HG03575 (cell line): ENCODE results near the gene PIAS4.
"Not testable (repeated sequence)": the region's sequence is repeated elsewhere in the genome, so short reads cannot be mapped to it uniquely, and the experiment has no call there.

Experiments used
- ATAC-seq: cut with Tn5 transposase; IDR thresholded peaks from one replicate; pipeline ENCODE4 v1.9.1; 2021; ENCODE audit not compliant: unreplicated experiment, insufficient number of reproducible peaks, low FRiP score; ENCODE audit errors: extremely low read depth

PIAS4 gene, protein sequence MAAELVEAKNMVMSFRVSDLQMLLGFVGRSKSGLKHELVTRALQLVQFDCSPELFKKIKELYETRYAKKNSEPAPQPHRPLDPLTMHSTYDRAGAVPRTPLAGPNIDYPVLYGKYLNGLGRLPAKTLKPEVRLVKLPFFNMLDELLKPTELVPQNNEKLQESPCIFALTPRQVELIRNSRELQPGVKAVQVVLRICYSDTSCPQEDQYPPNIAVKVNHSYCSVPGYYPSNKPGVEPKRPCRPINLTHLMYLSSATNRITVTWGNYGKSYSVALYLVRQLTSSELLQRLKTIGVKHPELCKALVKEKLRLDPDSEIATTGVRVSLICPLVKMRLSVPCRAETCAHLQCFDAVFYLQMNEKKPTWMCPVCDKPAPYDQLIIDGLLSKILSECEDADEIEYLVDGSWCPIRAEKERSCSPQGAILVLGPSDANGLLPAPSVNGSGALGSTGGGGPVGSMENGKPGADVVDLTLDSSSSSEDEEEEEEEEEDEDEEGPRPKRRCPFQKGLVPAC

DNA sequence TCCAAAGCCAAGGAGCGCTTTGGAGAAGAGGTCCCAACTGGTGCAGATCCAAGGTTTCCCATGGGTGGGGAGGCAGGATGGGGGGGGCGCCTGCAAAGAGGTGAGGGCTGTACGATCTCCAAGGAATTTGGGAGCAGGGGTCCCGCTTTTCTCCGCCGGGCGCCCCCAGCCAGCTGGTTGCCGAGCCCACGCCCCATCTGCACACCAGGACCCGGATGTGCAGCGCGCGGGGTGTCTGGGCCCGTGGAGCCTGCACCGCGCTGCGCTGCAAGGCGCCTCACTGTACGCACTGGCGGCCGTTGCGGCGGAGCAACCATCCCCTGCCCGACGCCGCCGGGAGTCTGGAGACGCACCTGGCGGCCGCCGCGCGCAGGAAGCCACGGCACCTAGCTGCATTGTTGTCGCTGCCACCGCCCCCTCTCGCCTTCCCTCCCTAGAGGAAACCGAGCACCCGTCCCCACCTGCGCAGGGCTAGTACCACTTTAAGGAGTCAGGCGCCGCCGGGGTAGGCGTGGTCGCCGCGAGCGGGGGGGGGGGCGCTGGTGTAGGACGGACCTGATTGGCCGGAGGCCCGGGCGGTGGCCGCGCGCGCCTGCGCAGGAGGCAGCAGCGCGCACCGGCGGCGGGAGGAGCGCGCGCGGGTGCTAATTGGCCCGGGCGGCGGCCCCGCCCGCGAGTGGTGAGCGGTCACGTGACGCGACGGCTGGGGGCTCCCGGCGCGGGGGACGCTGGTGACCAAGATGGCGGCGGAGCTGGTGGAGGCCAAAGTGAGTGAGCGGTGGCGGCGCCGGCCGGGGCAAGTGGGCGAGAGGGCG, at the start of gene PIAS4:
Gene PIAS4 (plus strand): TSS at position 716 of the 815 bp plus-strand sequence. CDS start 25 bp downstream, at position 741.
- no peak for ATAC-seq

DNA sequence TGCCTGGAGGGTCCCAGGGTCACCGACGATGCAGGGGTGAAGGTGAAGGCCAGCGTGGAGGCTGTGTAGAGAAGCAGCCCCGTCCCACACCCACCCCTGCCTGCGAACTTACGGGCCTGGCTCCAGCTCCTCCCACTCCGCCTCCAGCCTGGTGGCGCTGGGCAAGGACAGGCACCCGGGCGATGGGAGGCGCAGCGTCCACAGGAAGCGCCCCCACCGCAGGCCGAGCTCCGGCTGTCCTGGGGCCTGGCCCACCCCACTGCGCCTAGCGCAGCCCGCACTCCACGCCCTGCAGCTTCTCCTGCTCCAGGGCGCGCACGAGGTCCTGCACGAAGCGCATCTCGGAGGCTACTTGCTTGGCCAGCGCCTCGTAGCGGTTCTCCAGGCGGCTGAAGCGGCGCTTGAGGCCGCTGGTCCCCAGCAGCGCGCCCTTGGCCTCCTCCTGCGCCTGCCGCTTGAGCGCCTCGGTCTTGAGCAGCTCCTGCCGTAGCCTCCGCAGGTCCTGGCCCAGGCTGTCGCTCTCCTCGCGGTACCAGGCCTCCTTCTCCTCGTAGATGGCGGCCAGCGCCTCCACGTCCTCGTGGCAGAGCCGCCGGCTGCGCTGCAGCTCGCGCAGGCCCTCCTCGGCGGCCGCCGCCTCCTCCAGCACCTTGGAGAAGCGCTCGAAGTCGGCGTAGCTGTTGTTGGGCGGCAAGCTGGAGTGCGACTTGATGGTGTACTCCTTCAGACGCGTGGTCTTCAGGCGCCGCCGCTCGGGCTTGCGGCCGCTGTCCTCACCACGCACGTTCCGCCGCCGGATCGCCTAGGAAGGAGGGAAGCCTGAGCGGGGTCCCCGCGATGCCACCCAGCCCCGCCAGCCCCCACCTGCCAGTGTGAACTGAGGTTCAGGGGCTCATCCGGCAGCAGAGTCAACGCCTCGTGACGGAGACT, 48.4 kb upstream of the PIAS4 start:
- no peak for ATAC-seq

DNA sequence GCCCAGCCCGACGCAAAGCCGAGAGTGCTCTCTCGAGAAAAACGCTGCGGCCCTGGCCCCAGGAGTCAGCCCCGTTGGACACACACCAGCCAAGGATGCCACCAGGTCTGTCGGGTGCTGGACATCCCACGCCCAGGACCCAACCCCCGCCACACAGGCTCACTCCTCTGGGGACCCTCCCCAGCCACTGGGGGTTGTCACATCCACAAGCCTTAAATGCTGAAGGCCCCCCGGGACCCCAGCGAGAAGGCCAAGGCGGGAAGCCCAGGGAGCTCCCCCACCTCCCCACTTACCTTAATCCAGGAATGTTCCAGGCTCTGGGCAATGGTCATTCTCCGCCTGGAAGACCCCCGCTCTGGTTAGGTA, 47.8 kb upstream of the PIAS4 start:
- ATAC-seq, result no peak

DNA sequence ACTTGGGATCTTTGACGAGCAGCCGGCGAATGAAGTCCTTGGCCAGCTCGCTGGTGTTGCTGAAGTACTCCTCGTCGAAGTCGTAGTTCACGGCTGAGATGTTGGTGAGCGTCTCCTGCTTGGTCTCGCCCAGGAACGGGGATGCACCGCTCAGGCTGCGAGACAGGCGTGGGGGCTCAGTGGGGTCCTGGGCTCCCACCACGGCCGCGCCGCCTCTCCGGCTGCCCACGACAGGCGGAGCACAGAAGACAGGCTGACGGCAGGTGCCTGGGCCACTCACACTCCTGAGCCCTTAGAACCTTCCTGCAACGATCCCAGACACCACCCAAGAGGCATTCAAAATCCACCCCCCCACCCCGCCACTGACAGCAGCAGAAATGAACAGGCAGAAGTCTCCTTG, 46.5 kb upstream of the PIAS4 start:
- no peak for ATAC-seq

DNA sequence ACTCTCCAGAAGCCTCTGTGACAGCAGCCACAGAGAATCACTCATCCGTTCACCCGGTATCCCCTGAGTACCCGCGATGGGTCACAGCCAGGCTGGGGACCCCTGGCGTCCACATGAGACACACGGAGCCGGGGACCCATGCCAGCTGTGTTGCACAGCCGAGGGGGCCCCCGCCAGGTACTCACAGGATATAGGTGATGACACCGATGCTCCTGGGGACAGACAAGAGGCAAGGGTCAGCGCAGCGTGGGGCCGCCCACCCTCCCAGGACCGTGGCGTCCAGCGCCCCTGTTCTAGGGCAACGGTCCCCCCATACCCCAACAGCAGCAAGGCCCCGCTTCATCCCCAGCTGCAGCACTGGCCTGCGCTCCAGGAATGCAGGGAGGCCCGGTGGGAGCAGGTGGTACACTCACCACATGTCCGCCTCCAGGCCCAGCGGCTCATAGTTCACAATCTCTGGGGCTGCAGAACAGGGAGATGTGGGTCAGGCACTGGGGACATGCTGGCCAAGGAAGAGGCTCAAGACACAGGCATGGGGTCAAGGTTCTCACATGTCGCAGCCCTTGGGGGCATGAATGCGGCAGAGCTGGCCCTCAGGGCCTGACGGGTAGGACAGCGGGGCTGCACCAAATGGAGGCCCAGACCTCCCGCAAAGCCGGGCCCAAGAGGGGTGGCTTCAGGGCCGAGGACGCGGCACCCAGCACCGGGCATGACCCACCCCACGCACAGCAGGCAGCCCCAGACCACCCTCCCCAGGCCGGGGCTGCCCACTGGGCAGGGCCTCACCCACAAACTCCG, 43.9 kb upstream of the PIAS4 start:
- ATAC-seq, result no peak

DNA sequence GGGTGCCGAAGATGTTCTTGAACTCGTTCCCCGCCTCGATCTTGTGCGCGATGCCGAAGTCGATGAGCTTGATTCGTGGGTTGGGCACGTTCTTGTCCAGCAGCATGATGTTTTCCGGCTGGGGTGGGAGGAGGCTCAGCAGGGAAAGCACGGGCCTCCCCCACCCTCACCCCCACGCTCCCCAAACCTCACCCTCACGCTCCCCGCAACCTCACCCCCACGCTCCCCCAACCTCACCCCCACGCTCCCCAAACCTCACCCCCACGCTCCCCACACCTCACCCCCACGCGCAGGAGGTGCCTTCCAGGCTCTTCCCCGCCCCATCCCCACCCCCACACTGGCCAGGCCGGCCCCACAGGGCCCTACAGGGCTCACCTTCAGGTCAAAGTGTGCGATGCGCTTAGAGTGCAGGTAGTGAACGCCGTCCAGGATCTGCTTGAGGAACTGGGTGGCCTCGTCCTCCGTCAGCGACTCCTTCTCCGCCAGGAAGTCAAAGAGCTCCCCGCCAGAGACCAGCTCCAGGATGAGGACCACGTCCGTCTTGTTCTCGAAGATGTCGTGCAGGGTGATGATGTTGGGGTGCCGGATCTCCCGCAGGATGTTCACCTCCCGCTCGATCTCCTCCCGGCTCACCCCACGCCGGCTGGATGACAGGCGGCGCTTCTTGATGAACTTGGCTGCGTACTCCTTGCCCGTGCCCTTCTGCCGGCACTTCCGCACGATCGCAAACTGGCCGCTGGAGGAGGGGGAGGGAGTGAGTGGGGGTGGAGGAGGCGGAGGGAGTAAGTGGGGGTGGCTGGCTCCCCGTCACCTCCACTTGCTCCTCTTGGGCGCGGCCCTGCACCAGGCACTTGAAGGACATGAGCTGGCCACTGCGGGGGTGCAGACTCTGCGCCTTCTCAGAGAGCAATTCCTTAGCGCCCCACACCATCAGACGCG, 43.0 kb upstream of the PIAS4 start:
- no peak for ATAC-seq

DNA sequence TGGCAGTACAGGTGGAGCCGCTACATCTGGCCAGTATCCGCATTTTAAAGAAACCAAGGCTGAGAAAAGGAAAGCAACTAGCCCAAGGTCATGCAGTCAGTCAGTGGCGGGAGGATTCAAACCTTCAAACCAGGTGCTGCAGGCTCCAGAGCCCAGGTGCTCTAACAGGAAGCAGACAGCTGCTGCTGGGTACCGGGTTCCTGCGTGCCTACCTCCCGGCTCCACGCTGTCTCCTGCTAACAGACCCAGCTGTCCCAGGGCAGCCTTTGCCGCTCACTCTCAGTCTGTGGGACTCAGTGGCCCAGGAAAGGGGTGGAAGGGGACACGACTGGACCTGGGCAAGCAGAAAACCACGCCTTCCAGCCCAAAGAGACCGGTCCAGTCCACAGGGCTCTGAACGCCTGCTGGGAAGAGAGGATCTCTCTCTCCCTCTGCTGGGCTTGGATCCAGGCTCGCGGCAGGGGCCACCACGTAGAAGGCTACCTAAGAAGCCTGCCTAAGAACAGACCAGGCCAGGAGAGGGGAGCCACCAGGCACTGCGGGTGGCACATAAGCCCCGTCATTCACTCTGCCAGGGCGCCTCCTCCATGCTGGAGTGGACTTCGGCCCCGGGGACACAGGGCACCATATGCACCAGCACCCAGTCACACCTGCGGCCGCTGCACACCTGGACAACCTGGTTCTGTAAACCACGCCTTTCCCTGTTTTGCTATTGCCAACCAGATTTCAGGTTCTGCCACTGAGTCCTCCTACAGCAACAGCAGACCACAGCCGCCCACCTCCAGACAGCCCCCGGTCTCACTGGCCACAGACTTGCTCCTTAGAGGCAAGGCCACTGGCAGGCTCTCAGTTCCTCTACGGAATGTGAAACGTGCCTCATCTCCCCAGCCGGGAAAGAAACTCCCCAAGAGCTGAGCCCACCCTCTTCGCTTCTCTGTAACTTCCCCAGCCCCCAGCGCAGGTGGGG, 41.2 kb upstream of the PIAS4 start:
- ATAC-seq, result no peak

DNA sequence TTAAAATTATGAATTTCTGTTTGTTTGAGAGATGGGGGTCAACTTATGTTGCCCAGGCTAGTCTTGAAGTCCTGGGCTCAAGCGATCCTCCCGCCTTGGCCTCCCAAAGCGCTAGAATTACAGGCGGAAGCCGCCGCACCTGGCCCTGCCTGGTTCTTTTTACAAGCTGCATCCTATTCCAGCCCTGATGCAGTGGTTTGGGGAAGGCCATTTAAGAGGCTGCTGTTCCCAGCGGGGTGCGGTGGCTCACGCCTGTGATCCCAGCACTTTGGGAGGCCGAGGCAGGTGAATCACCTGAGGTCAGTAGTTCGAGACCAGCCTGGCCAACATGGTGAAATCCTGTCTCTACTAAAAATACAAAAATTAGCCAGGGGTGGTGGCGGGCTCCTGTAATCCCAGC, 39.6 kb upstream of the PIAS4 start:
- ATAC-seq, result not testable (repeated sequence)

DNA sequence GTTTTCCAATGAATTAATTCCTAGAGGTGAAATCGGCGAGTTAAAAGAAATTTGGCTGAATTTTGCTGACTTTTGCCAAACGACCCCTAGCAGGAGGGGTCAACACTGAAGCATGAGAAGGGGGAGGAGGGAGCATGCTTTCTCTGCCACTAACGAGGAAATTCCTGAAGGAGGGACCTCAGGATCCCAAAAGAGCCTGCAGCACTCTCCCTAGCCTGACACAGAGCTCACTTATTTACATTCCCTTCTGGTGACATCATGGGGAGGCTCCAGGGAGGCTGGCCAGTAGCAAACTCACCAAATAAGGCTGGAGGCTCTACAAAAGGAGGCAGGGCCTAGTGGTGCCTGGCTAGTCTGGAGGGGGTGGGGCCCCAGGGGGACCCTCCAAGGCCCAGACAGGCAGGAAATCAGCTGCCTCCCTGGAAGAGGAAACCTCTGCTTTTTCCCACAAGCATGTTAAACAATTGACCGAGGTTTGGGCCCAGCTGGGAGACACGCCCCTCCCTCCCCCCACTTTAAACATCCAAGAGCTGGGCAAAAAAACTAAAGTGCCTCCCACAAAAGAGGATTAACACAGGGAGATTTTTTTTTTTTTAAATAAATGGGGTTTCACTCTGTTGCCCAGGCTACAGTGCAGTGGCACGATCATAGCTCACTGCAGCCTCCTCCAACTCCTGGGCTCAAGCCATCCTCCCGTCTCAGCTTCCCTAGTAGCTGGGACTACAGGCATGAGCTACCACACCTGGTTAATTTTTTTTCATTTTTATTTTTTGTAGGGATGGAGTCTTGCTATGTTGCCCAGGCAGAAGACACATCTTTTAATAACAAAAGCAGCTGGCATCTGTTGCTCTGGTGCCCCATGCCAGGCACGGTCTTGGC, 38.7 kb upstream of the PIAS4 start:
- no peak for ATAC-seq

DNA sequence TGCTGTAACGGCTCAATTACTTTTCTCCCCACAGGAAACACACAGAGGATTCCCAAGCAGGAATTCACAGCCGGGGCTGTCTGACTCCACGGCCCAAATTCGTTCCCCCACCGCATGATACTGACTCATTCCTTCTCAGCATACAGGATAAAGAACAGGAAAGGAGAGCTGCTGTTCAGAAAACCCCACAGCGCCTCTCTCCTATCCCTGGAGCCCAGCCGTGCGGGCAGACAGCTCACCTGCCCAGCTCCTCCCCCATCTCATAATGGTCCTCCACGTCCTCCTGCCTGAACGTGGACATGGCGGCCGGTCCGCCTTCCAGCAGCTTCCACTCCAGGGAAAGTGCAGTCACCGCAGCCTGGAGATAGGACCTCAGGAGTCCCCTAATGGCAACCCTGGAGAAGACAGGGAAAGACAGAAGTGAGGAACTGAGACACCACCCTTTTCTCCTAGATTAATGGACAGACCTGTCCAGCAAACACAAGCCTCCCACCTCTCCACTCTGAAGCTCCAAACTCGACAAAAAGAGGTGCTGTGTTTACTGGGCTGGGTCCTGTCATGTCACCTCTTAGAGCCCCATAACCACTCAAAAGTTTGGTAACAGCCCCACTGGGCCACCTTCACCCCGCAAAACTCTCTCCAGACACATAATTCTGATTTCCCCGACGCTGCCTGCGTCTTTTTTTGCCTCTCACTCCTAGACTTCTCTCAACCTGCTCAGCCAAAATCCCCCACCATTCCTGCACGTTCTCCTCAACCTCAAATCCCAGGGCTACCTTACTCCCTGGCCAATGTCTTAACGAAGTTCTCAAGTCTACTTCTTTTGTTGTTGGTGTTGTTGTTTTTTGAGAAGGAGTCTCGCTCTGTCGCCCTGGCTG, 37.9 kb upstream of the PIAS4 start:
- no peak for ATAC-seq

DNA sequence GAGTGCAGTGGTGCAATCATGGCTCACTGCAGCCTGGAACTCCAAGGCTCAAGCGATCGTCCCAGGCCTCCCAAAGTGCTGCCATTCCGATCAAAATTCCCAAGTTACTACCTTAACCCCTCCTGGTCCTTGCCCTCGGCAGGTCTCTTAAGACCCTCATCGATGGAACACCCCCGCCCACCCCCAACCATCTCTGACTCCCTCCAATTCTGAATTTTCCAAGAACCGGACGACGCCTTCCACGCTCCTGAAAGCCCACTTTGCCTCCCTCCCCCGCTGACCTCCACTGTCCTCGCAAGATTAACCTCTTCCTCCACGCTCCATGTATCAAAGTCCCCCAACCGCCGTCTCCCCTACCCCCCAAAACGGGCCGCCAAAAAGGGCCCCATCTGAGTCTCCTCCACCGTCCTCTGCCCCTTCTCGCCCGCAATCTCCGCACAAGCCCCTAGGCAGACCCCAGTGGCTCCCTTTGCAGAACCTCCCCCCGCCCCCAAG, 37.2 kb upstream of the PIAS4 start:
- no peak for ATAC-seq

DNA sequence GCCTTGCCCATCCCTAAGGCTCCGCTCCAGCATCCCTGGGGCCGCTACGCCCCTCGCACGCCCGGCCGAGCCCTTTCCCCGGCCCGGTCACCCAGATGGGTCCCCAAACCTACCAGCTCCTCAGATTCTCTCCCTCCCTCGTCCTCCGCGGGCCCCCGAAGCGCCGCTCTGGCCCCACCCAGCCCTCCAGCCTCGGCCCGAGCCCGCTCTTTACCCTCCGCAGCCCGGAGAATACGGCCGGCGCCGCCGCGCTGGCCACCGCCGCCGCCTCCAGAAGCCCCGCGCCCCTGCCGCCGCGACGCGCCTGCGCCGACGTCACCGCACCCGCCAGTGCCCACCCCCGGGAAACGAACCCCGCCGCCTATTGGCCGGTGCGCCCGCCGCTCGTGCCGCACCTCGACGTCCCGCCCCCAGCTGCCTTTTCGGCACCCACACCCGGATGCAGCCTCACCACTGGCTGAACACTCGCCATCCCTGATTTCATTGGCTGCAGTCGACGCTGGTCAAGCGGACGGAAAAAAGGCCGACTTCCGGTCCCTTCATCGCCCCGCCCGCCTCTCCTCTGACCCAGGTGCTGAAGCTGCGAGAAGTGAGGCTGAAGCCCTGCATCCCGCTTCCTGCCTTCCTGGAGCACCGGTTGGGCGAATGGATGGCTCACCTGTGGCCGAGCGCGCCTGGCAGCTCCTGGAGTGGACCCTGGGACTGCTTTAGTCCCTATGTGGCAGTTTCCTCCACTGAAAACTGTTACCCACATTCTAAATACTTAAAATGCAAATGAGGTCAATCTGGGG, 36.5 kb upstream of the PIAS4 start, which contains the start of gene DAPK3:
Gene DAPK3 (minus strand): TSS at position 292 of the 791 bp plus-strand sequence. CDS start 1,364 bp downstream, outside the sequence.
- peak; percentile 44 for ATAC-seq

DNA sequence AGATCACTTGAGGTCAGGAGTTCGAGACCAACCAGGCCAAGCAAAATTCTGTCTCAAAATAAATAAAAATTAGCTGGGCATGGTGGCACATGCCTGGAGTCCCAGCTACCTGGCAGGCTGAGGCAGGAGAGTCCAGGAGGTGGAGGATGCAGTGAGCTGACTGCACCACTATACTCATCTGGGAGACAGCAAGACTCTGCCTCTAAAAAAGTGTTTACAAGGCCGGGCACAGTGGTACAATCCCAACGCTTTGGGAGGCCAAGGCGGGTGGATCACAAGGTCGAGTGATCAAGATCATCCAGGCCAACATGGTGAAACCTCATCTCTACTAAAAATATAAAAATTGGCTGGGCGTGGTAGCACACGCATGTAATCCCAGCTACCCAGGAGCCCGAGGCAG, 32.4 kb upstream of the PIAS4 start:
- ATAC-seq, result no peak
